NCI-H748 (cell line): ENCODE measurements around the gene TMEM120B.
A peak's percentile ranks its signal among the peaks of the same experiment; 100 is the strongest.

Source experiments
- DNase-seq: peaks from one replicate; lab custom pipeline; 2025; ENCODE audit not compliant: unreplicated experiment; lab: John Stamatoyannopoulos, UW

Gene TMEM120B

DNA sequence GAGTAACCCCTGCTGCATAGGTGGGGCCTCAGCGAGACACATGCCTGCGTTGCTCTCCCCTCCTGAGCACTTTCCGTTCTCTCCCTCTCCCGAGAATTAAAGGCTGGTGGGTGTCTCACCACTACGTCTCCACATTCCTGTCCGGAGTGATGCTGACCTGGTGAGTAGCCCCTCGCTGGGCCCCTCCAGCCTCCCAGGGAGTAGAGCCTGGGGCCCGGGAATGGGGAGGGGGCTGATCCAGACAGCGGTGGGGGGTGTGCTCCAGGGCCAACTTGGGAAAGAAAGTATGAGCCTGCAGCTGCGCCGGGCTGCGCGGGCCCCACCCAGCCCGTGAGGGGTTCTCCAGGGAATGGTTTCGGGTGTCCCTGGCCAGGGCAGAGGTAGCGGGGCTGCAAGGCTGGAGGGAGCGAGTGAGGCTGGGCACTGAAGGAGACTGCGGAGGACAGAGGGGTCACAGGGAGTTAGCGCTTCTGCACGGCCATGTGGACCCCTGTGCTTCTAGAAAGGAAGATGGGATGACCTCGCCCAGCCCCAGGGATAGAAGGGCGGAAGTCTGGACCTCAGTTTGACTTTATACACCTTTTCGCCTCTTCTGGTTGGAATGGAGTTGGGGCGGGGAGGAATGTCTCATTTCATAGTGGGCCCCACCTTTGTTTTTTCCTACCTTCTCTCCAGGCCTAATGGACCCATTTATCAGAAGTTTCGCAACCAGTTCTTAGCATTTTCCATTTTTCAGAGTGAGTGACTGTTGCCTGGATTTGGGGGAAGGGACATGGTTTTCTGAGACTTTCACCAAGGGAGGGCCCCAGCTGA is 58.5 kb downstream of the TMEM120B start:
- DNase-seq = no peak

DNA sequence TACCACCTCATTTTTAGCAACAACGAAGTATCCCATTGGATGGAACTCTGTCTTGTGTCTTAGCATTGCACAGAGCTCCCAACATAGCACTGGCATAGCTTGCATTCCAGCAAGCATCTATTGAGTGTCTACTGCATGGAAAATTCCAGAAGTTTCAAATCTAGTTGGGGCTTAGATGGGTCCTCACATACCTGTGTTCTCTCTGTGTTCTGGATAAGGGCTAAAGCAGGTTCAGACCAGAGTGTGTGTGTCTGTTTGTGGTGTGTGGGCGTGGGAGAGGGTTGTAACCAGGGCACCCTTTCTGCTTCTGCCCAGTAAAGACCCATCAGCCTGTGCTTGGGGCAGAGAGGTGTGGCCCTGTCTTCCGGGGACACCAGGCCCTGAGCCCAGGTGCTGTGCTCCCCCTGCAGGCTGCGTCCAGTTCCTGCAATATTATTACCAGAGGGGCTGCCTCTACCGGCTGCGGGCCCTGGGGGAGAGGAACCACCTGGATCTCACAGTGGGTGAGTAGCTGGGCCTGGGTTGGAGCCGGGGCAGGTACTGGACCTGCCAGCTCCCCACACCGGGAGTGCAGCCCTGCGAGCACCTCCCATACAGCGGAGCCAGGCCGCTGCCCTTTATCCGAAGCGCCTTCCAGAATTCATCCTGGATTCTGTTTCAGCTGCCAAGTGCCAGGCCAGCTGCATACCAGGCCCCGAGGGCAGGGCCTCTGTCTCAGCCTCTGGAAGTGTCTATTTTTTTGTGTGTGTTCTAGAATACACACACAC is 60.6 kb downstream of the TMEM120B start:
- peak; percentile 64 for DNase-seq

DNA sequence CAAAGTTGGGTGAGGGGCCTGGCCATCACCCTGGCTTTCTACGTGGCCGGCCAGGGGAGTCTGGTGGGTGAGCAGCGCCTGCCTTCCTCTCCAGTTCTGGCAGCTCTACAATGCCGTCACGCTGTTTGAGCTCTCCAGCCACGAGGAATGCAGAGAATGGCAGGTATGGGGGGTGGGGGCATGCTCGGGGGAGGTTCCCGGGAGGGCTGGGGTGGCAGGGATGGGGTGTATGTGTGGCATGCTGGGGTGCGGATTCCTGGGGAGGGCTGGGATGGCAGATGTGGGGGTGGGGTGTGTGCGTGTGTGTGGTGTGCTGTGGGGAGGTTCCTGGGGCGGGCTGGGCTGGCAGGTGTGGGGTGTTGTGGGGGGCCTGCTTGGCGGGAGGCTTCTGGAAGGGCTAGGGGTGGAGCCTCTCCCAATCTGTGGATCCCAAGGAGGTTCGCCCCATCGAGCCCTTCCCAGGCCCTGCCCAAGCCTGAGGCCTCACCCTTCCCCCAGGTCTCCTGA is 62.5 kb downstream of the TMEM120B start:
- DNase-seq = no peak

DNA sequence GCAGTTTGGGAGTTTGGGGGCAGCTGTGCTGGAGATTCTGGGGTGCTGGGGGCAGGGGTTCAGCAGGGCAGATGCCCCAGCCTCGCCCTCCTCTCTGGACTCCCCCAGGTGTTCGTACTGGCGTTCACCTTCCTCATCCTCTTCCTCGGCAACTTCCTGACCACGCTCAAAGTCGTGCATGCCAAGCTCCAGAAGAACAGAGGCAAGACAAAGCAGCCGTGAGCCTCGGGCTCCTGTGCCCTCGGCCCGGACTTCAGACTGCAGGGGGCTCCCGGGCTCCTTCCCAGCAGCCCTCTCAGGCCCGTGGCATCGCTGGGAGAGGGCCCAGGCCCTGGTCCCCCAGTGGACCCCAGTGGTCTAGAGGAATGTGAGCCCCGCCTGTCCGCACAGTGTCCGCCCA is 62.9 kb downstream of the TMEM120B start:
- DNase-seq = no peak

DNA sequence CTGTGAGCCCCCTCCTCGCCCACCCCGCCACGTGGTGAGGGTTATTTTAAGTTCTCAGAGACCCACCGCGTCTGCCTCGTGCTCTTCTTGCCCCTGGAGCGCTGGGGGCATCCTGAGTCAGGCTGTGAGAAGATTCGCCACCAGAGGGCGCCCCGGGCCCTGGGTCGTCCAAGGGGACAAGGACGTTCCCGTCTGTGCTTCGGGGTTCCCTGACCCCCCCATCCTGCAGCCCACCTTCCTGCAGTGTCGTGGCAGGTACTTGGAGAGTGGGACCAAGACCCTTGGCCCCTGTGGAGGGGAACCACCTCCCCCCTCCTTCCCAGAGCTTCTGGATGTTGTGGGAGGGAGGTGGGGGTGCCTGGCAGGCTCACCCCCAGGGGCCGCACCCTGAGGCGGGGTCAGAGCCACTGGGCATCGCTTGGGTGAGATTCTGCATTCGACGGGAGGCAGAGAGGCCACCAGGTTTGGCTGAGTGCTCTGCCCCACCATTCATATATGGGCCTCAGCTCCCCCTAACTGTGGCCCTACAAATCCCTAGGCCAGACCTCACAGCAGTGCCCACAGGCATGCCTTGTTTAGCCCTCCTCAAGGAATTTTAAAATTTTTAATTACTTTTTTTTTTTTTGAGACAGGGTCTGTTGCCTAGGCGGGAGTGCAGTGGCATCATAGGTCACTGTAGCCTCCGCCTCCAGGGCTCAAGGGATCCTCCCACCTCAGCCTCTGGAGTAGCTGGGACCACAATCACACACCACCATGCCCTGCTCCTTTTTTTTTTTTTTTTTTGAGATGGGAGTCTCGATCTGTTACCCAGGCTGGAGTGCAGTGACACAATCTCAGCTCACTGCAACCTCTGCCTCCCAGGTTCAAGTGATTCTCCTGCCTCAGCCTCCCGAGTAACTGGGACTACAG is 63.9 kb downstream of the TMEM120B start:
- DNase-seq = peak; percentile 50

DNA sequence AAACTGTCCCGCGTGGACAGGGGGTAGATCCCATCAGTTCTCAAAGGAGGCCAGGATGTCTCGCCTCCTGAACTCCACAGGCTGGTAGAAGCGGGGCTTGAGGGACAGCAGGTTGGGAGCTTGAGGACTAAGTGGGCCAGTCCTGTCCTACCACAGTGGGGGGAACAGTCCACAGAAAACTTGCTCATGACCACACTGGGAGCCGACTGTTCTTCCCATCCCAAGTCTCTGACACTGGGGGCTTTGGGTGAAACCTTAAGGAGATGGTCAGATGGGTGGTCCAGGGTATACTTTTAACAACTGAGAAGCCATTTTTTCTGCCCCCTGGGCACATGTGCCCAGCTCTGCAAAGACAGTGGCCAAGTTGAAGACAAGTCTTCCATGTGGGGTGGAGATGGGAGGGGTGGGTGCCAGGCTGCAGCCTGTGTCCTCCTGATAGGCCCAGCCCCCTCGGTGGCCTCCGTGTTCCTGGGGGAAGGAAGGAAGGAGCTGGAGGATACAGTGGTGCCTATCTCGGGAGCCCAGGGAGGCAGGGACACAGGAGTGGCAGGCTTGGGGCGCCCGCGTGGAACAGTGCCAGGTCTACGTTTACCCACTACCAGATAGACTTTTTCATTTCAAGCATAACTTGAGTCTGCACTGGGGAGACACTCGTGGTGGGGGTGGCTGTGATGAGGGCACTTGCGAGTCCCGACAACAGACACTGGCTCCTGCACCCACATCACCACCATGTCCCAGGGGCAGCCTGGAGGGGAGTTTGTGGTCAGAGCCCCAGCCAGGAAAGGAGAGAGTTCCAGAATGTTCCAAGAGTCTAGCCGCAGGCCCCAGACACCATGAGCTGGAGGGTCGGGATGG is 66.2 kb downstream of the TMEM120B start:
- no peak for DNase-seq

DNA sequence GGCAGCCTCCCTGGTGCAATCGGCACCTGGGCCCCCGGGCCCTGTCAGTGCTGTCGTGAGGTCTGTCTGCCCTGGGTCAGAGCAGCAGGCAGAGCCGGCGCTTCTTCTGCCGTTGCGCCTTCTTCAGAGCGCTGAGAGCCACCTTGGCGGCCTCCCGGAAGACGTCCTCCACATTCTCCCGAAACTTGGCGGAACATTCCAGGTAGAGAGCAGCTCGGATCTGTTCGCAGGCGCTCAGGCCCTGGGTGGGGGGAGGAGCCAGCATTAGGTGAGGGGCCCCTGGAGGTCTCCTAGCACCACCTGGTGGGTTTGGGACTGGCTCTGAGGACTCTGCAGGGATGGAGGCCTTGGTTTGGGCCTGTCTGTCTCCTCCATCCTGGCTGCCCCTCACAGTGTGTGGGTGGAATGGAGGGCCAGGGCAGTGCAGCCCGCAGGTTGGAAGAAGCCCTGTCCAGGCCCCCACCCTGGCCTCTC is 66.9 kb downstream of the TMEM120B start:
- DNase-seq = no peak

DNA sequence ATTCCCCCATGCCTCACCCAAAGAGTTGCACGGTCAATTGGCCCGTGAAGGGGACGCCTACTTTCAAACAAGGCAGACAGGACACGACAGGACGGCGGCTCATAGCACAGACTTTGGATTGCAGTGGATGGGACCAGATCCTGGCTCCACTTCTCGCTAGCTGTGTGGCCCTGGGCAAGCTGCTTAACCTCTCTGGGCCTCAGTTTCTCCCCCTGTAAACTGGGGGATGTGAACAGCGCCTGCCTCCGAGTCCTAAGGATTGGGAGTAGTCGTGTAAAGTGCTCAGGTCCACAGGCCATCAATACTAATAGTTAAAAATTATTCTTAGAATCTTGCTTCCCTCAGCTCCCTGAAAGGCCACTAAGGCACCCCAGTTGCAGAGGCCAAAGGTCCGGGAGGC is 67.9 kb downstream of the TMEM120B start:
- DNase-seq = no peak

DNA sequence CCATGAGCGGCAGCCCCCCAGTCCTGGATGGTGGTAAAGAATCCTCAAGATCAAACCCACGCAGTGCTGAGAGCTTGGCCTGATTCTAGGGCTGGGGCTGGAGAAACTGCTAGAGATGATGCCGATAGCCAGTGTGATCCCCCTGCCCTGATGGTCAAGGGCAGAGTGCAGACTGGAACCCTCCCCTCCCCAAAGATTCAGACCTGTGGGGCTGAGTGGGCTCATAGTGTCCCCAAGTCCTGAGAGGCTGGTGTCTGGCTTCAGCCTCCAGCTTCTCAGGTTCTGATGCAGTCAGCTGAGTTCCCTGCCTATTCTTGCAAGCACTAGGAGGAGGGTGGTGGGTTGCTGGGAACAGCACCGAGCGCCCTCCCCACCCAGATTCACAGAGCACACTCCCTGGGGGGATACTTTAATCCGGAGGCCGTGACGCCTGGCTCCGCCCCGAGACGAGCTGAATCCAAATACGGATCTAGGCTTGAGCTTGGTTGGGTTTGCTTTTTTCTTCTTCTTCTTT is 69.0 kb downstream of the TMEM120B start:
- DNase-seq = no peak

DNA sequence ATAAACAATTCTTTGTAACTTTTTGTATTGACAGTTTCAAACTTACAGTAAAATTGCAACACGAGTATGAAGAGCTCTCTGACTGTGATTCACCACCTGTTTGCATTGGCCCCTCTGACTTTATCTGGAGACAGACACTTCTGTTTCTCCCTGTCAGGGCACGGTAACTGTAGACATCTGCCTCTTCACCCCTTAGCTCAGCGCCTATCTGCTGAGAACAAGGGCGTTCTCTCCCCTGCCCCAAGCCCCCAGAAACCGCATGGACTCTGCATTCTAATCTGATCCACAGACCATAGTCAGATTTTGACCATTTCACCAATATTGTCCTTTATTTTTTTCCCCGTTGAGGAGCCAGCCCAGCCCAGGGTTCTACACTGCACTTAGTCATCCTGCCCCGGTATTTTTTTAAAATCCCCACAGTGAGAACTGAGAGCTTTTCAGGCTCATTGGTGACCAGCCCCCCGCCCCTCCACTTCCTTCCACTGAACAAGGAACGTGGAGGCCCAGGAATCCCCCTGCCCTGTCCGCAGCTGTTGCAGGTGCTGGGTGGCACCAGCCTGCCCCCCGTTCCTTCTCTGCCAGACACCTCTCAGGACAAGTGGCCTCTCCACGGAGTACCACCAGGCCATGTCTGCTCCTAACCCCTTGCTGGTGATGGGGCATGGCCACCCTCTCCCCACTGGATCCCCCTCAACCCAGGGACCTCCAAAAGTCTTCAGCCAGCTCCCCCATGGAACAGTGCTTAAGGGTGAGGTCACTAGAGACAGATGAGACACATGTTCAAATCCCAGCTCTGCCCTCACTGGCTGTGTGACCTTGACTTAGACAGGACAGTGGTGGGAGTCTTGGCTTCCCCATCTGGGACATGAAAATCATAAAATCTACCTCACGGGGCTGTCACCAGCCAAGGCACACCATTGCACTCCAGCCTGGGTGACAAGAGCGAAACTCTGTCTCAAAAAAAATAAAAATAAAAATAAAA is 69.7 kb downstream of the TMEM120B start:
- DNase-seq = no peak

DNA sequence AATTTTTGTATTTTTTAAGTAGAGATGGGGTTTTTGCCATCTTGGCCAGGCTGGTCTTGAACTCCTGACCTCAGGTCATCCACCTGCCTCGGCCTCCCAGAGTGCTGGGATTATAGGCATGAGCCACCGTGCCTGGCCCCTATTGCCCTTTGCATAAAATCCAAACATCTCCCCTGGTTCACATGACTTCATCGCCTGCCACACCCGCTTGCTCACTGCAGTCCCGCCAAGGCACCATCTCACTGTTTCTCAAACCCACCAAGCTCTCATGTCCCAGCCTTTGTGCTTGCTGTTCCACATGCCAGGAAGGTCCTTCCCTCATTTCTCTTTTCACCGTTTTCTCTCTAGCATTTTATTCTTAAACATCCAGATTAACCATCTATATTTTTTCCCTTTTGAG is 71.2 kb downstream of the TMEM120B start:
- peak; percentile 13 for DNase-seq

DNA sequence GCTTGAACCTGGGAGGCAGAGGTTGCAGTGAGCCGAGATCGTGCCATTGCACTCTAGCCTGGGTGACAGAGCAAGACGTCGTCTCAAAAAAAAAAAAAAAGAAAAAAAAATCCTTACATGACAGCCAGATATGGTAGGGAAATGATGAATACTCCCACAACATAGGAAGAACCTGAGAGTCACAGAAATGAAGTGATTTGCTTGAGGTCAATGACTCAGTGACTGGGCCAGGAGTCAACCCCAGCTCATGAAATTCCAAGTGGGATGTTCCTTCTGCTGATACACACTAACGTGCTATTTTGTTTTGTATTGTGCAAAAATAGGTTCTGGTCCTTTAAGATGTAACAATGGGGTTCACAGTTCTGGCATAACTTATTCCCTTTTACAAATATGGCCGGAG is 71.9 kb downstream of the TMEM120B start:
- DNase-seq = no peak

DNA sequence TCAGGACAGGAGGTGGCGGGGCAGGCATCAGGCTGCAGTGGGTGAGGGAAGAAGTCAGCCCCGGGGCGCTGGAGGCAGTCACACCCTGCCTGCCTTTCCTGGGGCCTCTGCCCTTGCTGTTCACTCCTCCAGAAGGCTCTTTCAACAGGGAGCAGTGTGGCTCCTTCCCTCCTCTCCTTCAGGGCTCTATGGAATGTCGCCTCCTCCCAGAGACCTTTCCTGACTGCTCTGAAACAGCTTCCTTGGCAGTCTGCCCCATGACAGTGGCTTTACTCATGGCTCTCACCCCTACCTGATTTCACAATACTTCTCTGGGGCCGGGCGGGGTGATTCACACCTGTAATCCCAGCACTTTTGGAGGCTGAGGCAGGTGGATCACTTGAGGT is 73.9 kb downstream of the TMEM120B start:
- DNase-seq = no peak

DNA sequence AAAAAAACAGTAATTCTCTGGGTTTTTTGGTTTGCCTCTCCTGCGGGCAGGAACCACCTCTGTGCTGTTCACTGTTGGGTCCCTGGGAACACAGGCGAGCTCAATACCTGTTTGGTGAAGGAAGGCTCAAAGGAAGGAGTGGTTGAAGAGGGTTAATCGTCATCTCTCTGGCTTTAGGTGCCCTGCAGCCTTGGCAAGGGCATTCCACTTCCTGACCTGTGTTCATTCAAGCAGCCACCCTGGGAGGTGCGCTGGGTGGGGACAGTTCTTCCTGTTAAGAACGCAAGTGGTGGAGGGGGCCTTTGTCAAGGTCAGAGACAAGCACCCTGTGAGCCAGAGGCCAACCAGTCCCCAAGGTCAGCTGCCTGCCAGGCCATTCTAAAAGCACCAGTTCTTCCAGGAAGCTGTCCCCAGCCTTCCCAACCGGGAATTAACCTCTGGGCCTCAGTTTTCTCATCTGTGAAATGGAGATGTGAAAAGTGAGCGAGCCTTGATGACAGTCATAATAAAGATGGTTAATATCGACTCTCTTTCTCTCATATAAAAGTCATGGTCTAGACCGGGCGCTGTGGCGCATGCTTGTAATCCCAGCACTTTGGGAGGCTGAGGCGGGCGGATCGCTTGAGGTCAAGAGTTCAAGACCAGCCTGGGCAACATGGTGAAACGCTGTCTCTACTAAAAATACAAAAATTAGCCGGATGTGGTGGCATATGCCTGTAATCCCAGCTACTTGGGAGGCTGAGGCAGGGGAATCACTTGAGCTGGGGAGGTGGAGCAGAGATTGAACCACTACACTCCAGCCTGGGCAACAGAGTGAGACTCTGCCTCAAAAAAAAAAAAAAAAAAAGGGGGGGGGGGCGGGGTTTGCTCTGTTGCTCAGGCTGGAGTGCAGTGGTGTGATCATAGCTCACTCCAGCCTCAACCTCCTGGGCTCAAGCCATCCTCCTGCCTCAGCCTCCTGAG is 74.8 kb downstream of the TMEM120B start:
- DNase-seq = no peak

DNA sequence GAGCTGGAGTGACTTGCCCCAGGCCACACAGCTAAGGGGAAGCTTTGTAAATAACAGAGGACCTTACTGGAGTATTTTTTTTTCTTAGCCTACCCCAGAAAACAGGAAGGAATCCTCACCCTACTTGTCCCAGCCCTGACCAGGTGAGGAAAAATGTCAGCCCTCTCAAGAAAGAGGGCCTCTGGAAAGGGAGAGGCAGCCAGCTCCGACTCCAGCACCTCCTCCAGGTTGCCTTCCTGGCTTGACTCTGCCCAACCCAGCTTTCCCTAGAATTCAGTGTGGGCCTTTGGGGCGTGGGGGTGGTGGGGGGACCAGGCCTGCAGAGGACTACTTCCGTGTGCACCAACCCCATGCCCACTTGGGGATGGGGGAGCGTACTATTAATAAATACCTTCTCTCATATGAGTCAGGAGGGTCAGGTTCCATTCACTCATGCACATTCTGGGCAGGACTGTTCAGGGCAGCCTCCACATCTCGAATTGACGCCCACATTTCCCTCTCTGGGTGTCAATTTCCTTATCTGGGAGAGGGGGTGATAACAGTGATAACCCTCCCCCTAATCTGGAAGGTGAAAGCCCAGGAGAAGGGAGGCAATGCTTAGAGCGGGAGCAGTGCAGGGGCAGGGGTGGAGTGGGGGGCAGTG is 75.7 kb downstream of the TMEM120B start:
- DNase-seq = no peak

DNA sequence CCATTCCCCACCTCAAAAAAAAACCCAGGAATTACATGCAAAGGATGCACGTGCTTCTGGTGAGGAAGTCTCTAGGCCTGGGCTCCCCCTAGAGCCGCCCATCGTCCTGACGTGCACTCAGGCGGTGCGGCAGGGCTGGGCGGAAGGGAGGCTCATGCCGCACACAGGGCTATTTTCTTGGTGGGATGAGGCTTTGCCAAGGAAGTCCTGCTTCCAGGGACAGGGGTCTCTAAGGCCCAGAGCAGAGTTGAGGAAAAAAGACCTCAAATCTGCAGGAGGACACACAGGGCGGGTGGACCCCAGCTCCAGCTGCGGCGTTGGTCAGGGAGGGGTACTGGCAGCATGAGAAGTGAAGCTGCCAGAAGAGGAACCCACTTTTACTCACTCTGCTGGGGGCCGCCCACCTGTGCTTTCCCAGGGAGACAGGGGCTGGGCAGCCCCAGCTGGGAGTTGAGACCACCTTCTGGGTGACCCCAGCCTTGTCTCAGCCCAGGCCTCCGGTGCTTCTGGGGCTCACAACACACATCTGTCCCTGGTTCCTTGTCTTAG is 76.8 kb downstream of the TMEM120B start:
- DNase-seq = no peak
